G401 (cell line): ENCODE measurements around the gene CGGBP1. TPM values are rescaled to one million over a fixed set of nuclear protein-coding genes. Genes with fewer than 3 reads are reported as not detected.

Experiments used
- DNase-seq: peaks from one replicate; pipeline ENCODE4 v3.0.0-alpha.2; 2015; ENCODE audit warnings: low spot score
- in situ Hi-C: cut with HindIII; loops from 2 replicates; pipeline ENCODE4 v1.10.0; 2016; ENCODE audit warnings: low sequenced_read_pairs, mixed read lengths
- total RNA-seq: library from RNA; depleted of rRNA; stranded (reverse); fragments of >200 nt; shearing (Covaris generic); gene quantifications from 2 replicates; pipeline ENCODE4 v1.2.3, GENCODE V29; 2014; rRNA removed

The CGGBP1 gene, protein sequence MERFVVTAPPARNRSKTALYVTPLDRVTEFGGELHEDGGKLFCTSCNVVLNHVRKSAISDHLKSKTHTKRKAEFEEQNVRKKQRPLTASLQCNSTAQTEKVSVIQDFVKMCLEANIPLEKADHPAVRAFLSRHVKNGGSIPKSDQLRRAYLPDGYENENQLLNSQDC
- total RNA-seq, result 12.5 and 13.0 TPM in 2 replicates

DNA sequence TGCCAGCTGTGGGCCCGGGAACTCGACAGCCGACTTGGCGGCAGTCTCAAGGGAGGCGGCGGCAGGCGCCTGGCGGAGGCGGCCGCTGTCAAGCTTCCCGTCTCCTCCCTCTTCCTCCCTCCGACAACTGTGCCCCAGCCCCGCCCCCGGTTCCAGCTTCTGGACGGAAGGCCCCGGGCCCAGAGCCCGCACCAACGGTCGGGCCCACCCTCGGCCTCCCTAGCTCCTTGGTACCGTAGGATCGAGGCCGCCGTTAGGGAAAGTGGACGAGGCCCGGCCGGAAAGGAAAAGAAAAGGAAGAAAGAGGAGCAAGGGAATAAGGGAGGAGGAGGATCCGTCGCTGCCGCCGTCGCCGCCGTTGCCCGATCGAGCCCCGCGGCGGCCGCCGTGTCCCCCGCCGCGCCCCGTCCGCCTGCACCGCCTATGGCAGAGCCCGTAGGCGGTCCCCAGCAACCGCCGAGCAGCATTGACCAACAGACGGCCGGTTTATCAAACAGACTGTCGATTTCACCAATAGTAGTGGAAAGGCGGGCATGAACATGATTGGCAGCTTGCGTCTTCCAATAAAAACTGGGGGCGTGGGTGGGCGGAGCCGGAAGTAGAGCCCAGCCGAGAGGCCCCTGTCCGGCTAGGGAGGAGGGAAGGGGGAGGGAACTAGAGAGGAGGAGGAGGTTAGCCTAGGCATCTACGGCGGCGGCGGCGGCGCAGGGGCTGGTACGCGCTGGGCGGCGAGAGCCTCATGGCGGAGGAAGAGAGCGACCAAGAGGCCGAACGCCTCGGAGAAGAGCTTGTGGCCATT lies at the start of gene CGGBP1, which contains the start of gene ZNF654:
Gene CGGBP1, minus strand, starts transcription at position 425 of the 799 bp plus-strand sequence. CDS start 3,029 bp downstream, outside the sequence.
Gene ZNF654, plus strand, starts transcription at position 675 of the 799 bp plus-strand sequence. Its CDS starts 65 bp downstream, at position 740.
- in situ Hi-C loops, result no loop called here
- DNase-seq, result peak; percentile 99

DNA sequence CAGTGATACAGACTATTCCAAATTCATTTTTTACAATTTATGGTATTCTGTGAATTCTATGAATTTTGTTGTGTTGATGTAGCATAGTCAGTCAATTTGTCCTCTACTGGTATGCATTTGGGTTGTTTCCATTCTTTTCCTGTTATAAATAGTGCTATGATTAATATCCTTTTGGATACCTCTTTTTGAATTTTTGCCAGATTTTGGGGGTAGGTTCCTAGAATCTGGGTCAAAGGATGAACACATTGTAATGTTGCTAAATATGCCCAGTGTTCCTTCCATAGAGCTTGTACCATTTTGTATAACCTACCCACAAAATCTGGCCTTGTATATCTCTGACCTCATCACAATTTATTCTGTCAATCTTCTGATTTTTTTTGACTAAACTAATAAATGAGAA lies 46.5 kb upstream of the CGGBP1 start:
- in situ Hi-C loops, result no loop called here
- no peak for DNase-seq

DNA sequence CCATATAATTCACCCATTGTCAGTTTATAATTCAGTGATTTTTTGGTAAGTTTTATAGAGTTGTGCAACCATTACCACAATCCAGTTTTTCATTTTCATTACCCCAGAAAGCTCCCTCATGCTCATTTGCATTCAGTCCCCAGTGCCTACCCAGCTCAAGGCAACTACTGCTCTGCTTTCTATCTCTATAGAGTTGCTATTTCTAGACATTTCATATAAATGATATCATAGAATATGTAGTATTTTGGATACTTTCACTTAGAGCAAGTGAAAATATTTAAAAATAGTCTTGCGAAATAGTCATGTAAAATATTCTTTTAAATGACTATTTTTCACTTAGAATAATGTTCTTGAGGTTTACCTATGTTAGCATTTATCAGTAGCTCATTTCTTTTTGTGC lies 42.3 kb upstream of the CGGBP1 start:
- DNase-seq, result no peak
- in situ Hi-C loops, result no loop called here

DNA sequence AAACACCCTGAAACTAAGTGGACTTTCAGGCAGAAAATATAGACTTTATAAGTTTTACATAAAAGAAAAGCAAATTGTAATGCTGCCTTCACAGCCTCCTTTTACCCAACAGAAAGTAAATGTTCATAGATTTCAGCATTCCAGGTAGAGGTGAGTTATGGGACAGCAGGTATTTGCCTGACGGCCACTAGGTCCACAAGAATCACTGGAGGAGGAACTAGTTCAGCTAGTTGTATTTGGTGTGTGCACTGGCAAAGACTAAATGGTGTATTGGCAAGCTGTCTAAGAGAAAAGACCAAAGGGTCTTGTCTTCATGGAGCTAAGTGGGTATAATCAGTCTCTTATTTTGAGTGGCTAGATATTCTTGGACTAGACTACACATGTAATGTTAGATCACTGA lies 34.5 kb upstream of the CGGBP1 start:
- in situ Hi-C loops, result no loop called here

DNA sequence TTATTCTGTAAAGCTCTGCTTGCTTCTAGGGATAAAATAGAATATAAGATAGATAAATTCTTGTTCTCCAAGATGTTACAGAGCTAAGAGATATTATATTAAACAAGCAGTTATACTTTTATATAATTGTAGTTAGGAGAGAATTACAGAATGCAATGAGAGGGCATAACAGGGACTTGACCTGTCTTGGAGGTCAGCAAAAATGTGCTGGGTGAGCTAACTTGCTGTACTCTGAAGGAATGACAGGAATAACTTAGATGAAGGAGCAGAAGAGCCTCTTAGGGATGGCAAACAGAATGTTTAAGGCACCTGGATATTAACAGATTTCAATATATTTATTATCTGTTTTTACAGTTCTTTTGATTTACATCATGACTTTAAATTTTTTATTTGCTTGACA lies 33.5 kb upstream of the CGGBP1 start:
- no peak for DNase-seq

More for the DNA sequence above, 34.5 kb upstream of the CGGBP1 start:
- no peak for DNase-seq

DNA sequence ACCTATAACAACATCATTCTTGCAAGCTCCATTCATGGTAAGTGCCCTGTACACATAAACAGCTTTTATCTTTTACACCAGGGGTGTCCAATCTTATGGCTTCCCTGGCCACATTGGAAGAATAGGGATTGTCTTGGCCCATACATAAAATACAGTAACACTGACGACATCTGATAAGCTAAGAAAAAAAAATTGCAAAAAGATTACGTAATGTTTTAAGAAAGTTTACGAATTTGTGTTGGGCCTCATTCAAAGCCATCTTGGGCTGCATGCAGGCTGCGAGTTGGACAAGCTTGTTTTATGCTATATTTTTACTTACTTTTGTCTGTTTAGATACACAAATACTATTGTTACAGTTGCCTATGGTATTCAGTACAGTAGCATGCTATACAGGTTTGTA lies 31.9 kb upstream of the CGGBP1 start:
- DNase-seq, result no peak
- in situ Hi-C loops, result no loop called here

More for the DNA sequence above, 33.5 kb upstream of the CGGBP1 start:
- in situ Hi-C loops, result no loop called here

DNA sequence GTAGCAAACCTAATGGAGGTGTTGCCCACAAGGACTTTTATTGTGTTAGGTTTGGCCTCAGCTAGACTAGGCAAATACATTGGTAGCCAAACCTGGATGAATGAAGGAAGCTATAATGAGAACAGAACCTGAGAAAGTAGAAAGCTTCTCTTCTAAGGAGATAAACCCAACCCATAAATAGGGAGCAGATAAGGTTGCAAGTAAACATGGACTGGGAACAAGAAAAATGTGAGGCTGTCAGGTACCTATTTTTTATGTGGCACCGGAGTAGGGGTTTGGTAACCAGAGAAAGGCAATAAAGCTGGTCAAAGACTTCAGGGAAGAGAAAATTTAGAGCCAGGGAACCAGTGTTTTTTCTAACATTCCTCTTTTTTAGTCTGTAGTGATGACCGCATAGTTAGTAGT lies 25.3 kb upstream of the CGGBP1 start:
- no peak for DNase-seq
- in situ Hi-C loops, result no loop called here

DNA sequence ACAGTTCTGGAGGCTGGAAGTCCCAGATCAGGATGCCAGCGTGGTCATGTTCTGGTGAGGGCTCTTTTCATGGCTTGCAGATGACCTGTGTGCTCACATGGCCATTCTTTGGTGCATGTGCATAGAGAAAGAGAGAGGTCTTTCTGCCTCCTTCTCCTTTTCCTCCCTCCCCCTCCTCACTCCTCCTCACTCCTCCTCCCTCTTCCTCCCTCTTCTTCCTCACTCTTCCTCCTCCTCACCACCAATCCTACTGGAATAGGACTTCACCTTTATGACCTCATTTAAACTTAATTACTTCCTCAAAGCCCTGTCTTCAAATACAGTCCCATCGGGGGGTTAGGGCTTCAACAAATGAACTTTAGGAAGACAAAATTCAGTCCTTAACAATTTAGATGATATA lies 24.0 kb upstream of the CGGBP1 start:
- DNase-seq, result no peak
- in situ Hi-C loops, result no loop called here

DNA sequence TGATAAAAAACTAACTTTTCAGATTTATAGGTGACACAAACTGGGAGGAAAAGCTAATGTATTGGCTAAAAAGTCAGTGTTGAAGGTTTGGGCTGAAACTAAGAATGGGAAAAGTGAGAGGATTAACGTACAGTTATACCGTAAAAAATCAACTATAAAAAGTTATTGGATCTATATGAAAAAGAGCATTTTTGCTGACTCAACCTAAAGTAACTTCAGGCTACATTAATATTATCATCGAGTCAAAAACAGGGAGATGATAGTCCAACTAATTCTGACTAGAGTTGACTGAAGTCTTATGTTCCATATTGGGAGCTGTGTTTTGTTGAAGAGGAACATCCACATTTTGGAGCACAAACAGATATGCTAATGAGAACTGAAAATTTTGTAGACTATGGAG lies 20.1 kb upstream of the CGGBP1 start:
- no peak for DNase-seq
- in situ Hi-C loops, result no loop called here

DNA sequence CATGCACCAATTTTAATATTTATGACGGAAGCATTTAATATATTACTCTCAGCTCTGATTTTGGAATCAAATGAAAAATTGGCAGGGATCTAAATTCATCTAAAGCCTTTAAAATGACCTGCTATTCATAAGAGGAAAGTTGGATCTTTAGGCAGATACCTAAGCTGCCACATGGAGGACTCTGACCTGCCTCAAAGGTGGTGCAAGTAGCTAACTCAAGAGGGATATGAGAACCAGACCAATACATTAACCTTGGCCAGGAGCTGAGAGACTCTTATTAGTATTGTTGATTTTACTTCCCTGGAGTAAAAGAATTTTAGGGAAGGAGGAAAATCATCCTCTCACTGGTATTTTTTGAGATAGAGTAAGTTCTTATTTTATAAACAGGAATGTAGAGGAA lies 17.9 kb upstream of the CGGBP1 start:
- in situ Hi-C loops, result no loop called here
- no peak for DNase-seq

DNA sequence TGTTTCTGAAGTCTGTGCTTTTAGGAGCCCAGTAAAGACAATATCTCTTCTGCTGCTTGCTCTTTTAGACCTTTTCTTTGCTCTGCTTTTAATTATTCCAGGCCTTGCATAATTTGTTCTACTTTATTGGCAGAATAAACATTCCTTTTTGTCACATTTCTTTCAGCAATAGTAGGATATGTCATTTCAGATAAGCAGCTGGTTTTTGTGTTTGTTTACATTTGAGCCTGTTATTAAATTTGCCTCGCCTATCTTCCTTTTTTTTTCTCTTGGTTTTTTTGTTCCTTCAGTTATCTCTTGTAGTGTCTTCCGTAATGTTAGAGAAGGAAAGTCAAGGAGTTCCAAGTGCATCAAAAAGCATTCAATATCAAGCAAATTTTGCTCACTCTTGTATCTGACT lies 16.7 kb upstream of the CGGBP1 start:
- DNase-seq, result no peak
- in situ Hi-C loops, result no loop called here

DNA sequence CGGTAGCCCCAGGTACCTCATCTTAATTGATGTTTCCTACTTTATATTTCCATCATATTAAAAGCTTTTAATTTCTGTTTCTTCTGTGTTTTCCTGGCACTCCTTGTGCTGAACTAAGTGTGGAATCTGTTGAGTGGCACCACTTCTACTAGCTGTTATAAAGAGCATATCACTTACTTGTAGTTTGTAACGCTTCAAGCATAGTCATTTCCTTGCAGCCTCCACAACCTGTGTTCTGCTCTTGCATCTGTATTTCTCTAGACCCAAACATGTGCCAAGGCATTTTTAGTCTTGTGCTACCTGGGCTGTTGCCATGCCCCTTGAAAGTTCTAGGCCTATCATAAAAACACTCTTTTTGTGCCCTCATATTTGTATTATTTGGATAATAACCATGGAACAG lies 16.3 kb upstream of the CGGBP1 start:
- no peak for DNase-seq
- in situ Hi-C loops, result no loop called here

DNA sequence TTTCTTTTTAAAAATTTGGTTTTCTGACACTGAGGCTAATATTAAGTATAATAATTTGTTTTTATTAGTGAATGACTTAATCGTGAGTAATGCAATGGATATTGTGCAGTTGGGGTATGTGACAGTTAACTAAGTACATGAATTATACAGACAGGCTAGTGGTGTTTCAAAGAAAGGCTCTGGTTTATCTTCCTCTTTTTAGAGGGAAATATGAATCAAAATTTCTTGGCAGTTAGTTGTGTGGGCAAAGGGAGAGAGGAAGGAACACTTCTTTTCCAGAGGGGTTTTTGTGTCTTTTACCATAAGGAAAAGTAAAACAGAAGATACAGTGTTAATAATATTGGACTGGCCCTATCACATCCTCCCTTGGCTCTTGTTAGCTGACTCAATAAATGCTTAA lies 2.9 kb upstream of the CGGBP1 start:
- in situ Hi-C loops, result no loop called here
- DNase-seq, result no peak

DNA sequence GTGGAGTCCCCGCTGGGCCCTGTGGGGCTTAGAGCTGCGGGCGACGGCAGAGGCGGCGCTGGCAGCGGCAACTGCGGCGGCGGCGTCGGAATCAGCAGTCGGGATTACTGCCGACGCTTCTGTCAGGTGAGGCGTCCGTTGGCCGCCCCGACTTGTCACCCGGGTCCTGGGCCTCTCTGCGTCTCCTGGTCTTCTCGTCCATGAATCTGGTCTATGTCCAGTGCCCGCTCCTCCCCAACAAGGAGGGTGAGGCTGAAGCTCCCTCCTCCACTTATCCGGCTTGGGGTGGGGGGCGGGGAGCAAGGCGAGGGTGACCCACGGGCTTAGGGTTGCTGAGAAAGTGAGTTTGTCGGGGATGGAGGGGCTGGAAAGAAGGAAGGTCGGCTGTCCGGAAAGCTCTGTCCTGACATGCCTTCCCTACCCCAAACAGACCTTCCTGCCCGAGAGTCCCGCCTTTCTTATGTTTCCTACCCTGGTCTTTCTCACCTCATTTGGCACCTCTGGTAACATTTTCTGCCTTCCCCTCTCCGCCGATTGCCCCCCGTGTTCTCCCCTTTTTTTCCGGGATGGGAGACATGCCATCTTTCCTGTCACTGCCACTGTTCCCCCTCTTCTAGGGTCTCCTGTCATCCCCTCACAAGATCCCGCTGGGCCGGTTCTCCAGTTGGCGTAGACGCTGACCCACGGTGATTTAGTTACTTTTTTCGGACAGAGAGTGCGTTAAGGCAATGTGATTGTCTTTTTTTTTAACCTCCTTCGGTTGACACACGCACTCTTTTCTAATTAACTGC lies 770 bp upstream of the CGGBP1 start:
- in situ Hi-C loops, result no loop called here
- DNase-seq, result no peak

DNA sequence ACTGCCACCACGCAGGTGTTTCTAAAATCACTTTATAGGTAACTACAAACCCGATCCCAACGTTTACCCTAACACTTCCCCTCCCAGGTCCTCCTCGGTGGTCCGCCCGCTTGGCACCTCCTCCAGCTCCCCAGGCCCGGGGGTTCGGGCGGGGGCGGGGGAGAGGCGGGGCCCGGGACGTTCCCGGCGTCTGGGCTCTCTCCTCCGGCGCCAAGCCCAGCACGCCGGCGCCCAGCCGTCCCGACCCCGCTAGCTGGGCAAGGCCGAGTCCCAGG lies 562 bp downstream of the CGGBP1 start:
- no peak for DNase-seq
- in situ Hi-C loops, result no loop called here

DNA sequence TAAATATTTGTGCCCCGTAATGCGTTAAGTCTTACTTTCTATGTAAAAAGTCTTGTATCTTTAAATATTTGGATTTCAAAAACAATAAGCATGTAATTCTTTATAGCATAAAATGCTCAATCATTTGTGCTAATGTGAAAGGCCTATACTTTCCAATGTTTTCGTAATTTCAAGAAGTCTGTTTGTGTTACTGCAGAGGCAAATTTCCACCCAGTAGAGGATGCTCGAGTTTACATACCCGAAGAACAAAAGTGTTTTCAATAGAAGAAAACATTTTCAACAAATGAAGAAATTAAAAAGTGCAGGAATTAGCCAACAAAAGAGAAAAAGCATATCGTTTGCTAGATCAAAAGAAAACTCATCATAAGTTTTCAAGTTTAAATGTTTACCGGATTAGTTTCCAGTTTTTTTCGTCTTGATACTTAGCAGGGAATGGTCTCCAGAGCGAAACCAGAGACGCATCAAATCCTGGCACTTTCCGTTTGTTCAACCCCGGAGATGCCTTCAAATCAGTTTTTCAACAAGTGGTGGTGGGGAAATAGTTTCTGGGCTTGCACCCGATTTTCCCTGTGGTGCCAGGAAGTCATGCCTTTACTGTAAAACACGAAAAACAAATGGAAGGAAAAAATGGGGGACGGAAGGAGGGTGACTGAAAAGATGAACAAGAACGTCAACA lies 1.0 kb downstream of the CGGBP1 start:
- in situ Hi-C loops, result no loop called here
- peak; percentile 36 for DNase-seq

DNA sequence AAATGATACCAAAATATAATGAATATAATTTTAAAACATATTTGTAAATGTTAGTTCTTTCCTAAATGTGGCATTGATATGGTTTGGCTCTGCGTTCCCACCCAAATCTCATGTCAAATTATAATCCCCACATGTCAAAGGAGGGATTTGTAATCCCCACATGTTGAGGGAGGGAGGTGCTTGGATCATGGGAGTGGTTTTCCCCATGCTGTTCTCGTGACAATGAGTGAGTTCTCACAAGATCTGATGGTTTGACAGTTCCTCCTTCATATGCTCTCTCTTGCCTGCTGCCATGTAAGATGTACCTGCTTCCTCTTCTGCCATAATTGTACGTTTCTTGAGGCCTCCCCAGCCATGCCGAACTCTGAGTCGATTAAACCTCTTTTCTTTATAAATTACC lies 12.0 kb downstream of the CGGBP1 start:
- DNase-seq, result no peak
- in situ Hi-C loops, result no loop called here

DNA sequence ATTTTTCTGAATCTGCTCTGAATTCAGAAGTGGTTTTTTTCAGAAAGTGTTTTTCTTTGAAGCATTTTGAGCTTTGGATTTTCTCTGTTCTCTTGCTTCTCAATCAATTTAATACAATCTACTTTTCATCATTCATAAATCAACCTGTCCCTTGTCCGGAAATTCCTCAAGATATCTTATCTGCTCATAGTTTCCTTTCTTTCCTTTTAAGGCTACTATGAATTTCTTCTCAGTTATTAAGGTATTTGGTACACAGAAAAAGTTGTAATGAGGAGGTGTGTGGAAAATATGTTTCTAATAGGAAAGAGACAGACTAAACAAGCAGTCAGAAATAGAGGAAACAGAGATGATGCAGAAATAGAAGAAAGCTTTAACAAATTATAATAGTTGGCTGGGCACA lies 14.4 kb downstream of the CGGBP1 start:
- in situ Hi-C loops, result no loop called here
- DNase-seq, result no peak

DNA sequence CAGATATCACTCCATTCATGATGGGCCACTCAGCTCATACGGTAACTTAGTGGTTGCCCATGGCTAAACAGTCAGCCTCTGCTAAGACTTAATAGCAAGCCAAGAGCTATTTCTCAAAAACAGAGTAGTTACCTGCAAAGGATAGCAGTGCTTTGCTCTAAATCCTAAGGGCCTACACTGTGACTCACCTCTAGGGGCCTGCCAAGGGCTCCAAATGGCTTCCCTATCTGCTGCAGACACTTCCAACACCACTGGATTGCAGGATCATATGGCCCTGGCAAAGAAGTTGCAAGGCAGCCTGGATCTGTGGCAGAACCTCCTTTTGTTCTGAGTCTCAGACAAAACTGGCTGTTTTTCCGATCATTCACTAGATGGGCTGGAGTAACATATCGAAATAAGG lies 17.8 kb downstream of the CGGBP1 start:
- no peak for DNase-seq
- in situ Hi-C loops, result no loop called here

DNA sequence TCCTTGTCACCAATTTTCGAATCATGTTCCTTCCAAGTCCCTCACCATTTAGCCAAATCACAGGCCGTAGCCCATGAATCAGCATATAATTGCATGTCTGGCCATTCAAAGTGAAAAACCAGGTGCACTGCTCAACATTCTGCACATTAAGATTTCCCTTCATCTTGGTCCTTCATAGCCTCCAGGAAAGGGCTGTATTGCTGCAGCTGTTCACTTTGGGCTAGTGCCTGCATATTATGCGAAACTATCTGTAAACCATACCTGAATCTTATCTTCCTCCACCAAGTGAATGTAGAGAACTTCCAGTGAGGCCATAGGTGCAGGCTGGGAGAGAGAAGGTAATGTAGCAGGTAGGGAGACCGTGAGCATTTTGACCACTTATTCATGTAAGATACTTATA lies 18.3 kb downstream of the CGGBP1 start:
- no peak for DNase-seq
- in situ Hi-C loops, result no loop called here
